OCI-LY3 (cell line): Measurements from ENCODE around the gene TNFAIP8L1.

ENCODE experiments used
- H2AFZ ChIP-seq: fragments of 200-600, 300-600 bp; shearing (Covaris generic); 2 replicates; pipeline ENCODE4 v1.6.0; 2014; ENCODE audit warnings: antibody characterized with exemption, low read depth, low read length
- H3K27ac ChIP-seq: fragments of 200-600, 300-600 bp; sonication (generic); 2 replicates; pipeline ENCODE4 v1.5.1; 2014; ENCODE audit warnings: mild to moderate bottlenecking, low read length, moderate library complexity, mixed read lengths
- H3K27me3 ChIP-seq: fragments of 200-600, 300-600 bp; sonication (generic); 2 replicates; pipeline ENCODE4 v1.6.1; 2014; ENCODE audit warnings: low read depth, low read length, mixed read lengths
- H3K36me3 ChIP-seq: fragments of 200-600, 300-600 bp; sonication (generic); replicated peaks from 2 replicates; pipeline ENCODE3; 2014; ENCODE audit warnings: low read depth, low read length, mixed read lengths
- H3K4me1 ChIP-seq: fragments of 300-600, 200-600 bp; sonication (generic); 2 replicates; pipeline ENCODE4 v1.6.1; 2014; ENCODE audit warnings: low read length, mixed read lengths
- H3K4me2 ChIP-seq: fragments of 200-600, 300-600 bp; sonication (generic); 2 replicates; pipeline ENCODE4 v1.6.1; 2014; ENCODE audit warnings: low read length, mixed read lengths
- H3K4me3 ChIP-seq: fragments of 300-600, 200-600 bp; sonication (generic); 2 replicates; pipeline ENCODE4 v1.5.1; 2014; ENCODE audit warnings: antibody characterized with exemption, mild to moderate bottlenecking, low read length, moderate library complexity
- H3K79me2 ChIP-seq: fragments of 300-600, 200-600 bp; shearing (Covaris generic); 2 replicates; pipeline ENCODE4 v1.6.1; 2014; ENCODE audit warnings: mild to moderate bottlenecking, low read length, mixed read lengths
- H3K9ac ChIP-seq: fragments of 300-600, 200-600 bp; shearing (Covaris generic); 2 replicates; pipeline ENCODE4 v1.6.0; 2014; ENCODE audit warnings: mild to moderate bottlenecking, low read length, moderate library complexity
- H3K9me3 ChIP-seq: fragments of 200-600, 300-600 bp; shearing (Covaris generic); 2 replicates; pipeline ENCODE4 v1.6.1; 2014; ENCODE audit warnings: low read length, mixed read lengths; ENCODE audit not compliant: insufficient read depth
- H4K20me1 ChIP-seq: fragments of 200-600, 300-600 bp; sonication (generic); 2 replicates; pipeline ENCODE4 v1.6.1; 2016; ENCODE audit warnings: low read length, mixed read lengths; ENCODE audit not compliant: insufficient read depth
- EZH2phosphoT487 ChIP-seq: fragments of 200-600 bp; shearing (Covaris generic); IDR thresholded peaks from 2 replicates; pipeline ENCODE4 v1.6.1; 2018; ENCODE audit warnings: antibody characterized with exemption, mixed run types, low read depth
- TF ChIP-seq, protein P1 (sequence below): fragments of 200-600, 300-600 bp; sonication (generic); IDR thresholded peaks from 2 replicates; pipeline ENCODE4 v1.5.1; 2014; ENCODE audit warnings: antibody characterized with exemption, low read length, low read depth

The TNFAIP8L1 gene

DNA sequence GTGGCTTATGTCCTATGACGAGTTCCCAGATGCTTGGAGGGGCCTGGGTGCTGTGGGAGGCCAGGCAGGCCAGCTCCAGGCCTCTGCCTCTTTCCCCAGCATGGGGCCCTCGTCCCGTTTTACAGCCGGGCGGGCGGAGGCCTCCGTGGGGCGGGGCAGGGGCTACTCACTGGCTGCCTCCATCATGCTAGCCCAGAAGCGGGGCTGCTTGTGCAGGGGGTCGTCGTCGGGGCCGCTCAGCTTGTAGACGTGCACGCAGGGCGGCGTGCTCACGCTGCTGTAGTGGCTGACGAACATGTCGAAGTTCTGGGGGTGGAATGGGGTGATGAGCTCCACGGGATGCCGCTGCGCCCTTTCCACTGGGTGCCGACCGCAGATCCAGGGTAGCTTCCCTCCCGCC is 49.3 kb downstream of the TNFAIP8L1 start:
- Histone ChIP-seq H3K9ac (no peak overlapping the region), H4K20me1 (no peaks in the 10 kb centered on the region), H3K36me3 (peaks cover 42% of the 10 kb centered on the region), H2AFZ (no peak overlapping the region), H3K79me2 (no peaks in the 10 kb centered on the region), H3K4me3 (no peak overlapping the region), H3K27ac (no peak overlapping the region), H3K27me3 (no peaks in the 10 kb centered on the region), H3K4me1 (no peaks in the 10 kb centered on the region), H3K4me2 (no peak overlapping the region), H3K9me3 (no peaks in the 10 kb centered on the region)
- TF ChIP-seq EZH2phosphoT487 = no peak
- TF ChIP-seq, protein P1, sequence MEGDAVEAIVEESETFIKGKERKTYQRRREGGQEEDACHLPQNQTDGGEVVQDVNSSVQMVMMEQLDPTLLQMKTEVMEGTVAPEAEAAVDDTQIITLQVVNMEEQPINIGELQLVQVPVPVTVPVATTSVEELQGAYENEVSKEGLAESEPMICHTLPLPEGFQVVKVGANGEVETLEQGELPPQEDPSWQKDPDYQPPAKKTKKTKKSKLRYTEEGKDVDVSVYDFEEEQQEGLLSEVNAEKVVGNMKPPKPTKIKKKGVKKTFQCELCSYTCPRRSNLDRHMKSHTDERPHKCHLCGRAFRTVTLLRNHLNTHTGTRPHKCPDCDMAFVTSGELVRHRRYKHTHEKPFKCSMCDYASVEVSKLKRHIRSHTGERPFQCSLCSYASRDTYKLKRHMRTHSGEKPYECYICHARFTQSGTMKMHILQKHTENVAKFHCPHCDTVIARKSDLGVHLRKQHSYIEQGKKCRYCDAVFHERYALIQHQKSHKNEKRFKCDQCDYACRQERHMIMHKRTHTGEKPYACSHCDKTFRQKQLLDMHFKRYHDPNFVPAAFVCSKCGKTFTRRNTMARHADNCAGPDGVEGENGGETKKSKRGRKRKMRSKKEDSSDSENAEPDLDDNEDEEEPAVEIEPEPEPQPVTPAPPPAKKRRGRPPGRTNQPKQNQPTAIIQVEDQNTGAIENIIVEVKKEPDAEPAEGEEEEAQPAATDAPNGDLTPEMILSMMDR = no peak

DNA sequence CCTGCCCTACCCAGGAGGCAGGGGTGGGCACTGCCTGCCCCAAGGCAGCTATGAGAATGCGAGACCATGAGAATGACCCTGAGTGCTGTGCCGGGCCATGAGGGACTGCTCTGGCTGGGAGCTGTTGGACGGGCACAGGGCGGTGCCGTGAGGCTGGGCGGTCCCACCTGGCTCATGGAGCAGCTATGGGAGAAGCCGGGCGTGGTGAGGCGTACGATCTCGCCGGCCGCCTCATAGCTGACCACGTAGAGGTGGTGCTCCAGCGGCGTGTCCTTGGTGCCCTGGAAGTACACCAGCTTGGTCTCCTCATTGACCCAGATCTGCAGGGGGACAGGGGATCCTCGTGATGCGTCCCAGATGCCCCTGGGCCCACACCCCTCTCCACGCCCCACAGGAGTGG is 50.1 kb downstream of the TNFAIP8L1 start:
- no peak for TF ChIP-seq EZH2phosphoT487
- TF ChIP-seq, protein P1 = no peak
- no peaks in the 10 kb centered on the region for H3K79me2 ChIP-seq
- no peak overlapping the region for H2AFZ ChIP-seq
- H3K27me3 ChIP-seq = no peaks in the 10 kb centered on the region
- no peak overlapping the region for H3K9ac ChIP-seq
- no peak overlapping the region for H3K27ac ChIP-seq
- peaks cover 46% of the 10 kb centered on the region for H3K36me3 ChIP-seq
- H3K9me3 ChIP-seq = no peaks in the 10 kb centered on the region
- H3K4me2 ChIP-seq = no peak overlapping the region
- H3K4me3 ChIP-seq = no peak overlapping the region
- H4K20me1 ChIP-seq = no peaks in the 10 kb centered on the region
- H3K4me1 ChIP-seq = no peaks in the 10 kb centered on the region

DNA sequence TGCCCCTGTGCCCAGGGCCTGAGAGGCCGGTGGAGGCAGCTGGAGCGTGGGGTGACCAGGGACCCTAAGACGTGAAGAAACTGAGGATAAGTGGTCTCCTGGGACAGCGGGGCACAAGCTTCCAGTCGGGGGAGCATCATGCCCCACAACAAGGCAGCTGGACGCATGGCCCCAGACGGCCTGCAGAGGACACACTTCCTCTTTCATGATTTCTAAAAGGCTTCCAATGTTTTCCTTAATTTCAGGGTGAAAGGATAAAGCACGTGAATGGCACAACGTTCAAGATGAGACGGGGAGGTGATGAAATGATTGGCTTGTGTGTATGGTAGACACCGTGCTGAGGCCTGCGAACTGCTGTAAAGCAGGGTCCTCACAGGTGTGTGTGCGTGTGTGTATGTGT is 51.0 kb downstream of the TNFAIP8L1 start:
- Histone ChIP-seq H4K20me1 (no peaks in the 10 kb centered on the region), H3K9ac (no peak overlapping the region), H2AFZ (no peak overlapping the region), H3K4me1 (no peaks in the 10 kb centered on the region), H3K36me3 (peaks cover 52% of the 10 kb centered on the region), H3K9me3 (no peaks in the 10 kb centered on the region), H3K27ac (no peak overlapping the region), H3K27me3 (no peaks in the 10 kb centered on the region), H3K79me2 (no peaks in the 10 kb centered on the region), H3K4me2 (no peak overlapping the region), H3K4me3 (no peak overlapping the region)
- TF ChIP-seq, protein P1 = no peak
- no peak for TF ChIP-seq EZH2phosphoT487

DNA sequence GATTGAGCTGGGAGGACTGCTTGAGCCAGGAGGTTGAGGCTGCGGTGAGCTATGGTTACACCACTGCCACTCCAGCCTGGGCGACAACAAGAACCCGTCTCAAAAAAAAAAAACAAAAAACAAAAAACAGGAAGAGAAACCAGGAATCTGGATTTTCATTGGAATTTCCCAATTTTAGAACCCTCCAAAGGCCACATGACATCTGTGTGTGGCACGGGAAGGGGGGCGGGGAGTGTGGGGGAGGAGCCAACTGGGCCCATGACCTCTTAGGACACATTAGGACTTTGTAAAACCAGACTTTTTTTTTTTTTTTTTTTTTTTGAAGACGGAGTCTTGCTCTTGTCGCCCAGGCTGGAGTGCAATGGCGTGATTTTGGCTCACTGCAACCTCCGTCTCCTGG is 52.1 kb downstream of the TNFAIP8L1 start:
- no peaks in the 10 kb centered on the region for H3K27me3 ChIP-seq
- H3K4me1 ChIP-seq = no peaks in the 10 kb centered on the region
- no peak overlapping the region for H3K27ac ChIP-seq
- no peak overlapping the region for H3K4me3 ChIP-seq
- H2AFZ ChIP-seq = no peak overlapping the region
- no peaks in the 10 kb centered on the region for H4K20me1 ChIP-seq
- H3K9me3 ChIP-seq = no peaks in the 10 kb centered on the region
- H3K79me2 ChIP-seq = no peaks in the 10 kb centered on the region
- no peak overlapping the region for H3K9ac ChIP-seq
- TF ChIP-seq, protein P1 = no peak
- no peak for TF ChIP-seq EZH2phosphoT487
- H3K36me3 ChIP-seq = peaks cover 53% of the 10 kb centered on the region
- no peak overlapping the region for H3K4me2 ChIP-seq
